B cell (primary cell): ENCODE data around the gene PTN. TPM values are rescaled to one million over a fixed set of nuclear protein-coding genes. Genes with fewer than 3 reads are reported as not detected.

ENCODE experiments used
- ATAC-seq: fragments of 200-7000 bp; cut with Tn5 transposase; one replicate; pipeline ENCODE4 v1.10.0; 2021; ENCODE audit warnings: low read depth, mild to moderate bottlenecking, moderate number of reproducible peaks, moderate library complexity
- CTCF ChIA-PET: fragments of 350-600 bp; sonication (Branson Sonifier 250); formaldehyde crosslinking; loops from one replicate; lab custom pipeline; 2021; ENCODE audit warnings: antibody characterized with exemption, inconsistent platforms; lab: Charles Lee
- POLR2A ChIA-PET: fragments of 350-600 bp; sonication (Branson Sonifier 250); formaldehyde crosslinking; loops from one replicate; lab custom pipeline; 2021; ENCODE audit warnings: antibody characterized with exemption; lab: Charles Lee
- DNase-seq: peaks from one replicate; pipeline ENCODE4 v3.0.0; 2013
- H2AFZ ChIP-seq: 2 replicates; pipeline ENCODE4 v1.6.1; 2012; ENCODE audit warnings: mild to moderate bottlenecking, low read depth, low read length; ENCODE audit not compliant: insufficient read depth, poor library complexity, severe bottlenecking
- H3K27ac ChIP-seq, 2 donors: 1 replicate in 1 of 2; 2 replicates in 1 of 2; pipeline ENCODE4 v1.5.1; 2012 to 2013; ENCODE audit warnings: low read length in 2 of 2, mild to moderate bottlenecking in 2 of 2, moderate library complexity in 1 of 2
- H3K27me3 ChIP-seq, 4 experiments: fragments of 200-600 bp in 1 of 4; sonication (generic) in 1 of 4; replicated peaks in 1 of 4; 1 replicate in 2 of 4; 2 replicates in 2 of 4; pipeline versions ENCODE4 v1.6.1 to v1.7.0; 2013 to 2016; ENCODE audit warnings: low read length in 3 of 4, mild to moderate bottlenecking in 2 of 4, mixed read lengths in 1 of 4, moderate library complexity in 1 of 4; ENCODE audit not compliant: insufficient read depth in 4 of 4, control insufficient read depth in 3 of 4; ENCODE audit errors: control extremely low read depth in 1 of 4
- H3K36me3 ChIP-seq, 2 experiments: replicated peaks in 1 of 2; 1 replicate in 1 of 2; 2 replicates in 1 of 2; pipeline versions ENCODE4 v1.6.1 to v1.7.1; 2013; ENCODE audit warnings: low read length in 1 of 2; ENCODE audit not compliant: insufficient read depth in 2 of 2, control insufficient read depth in 1 of 2; ENCODE audit errors: control extremely low read depth in 1 of 2, extremely low read depth in 1 of 2
- H3K4me1 ChIP-seq, 2 donors: fragments of 200-600 bp in 1 of 2; sonication (generic) in 1 of 2; 1 replicate in 1 of 2; 2 replicates in 1 of 2; pipeline versions ENCODE4 v1.5.1 to v1.6.1; 2013 to 2017; ENCODE audit warnings: low read length in 2 of 2; ENCODE audit not compliant: control insufficient read depth in 2 of 2, insufficient read depth in 2 of 2
- H3K4me2 ChIP-seq: replicated peaks from 2 replicates; pipeline ENCODE3; 2012; ENCODE audit warnings: mild to moderate bottlenecking, low read depth, low read length; ENCODE audit not compliant: poor library complexity, severe bottlenecking
- H3K4me3 ChIP-seq, 5 experiments: fragments of 200-600 bp in 1 of 5; sonication (generic) in 1 of 5; 1 replicate in 3 of 5; 2 replicates in 2 of 5; pipeline versions ENCODE4 v1.5.1 to v1.7.0; 2011 to 2016; ENCODE audit warnings: low read length in 4 of 5, mild to moderate bottlenecking in 4 of 5, low read depth in 2 of 5, control low read depth in 1 of 5, moderate library complexity in 1 of 5; ENCODE audit not compliant: insufficient read depth in 1 of 5; ENCODE audit errors: control extremely low read depth in 1 of 5, extremely low read depth in 1 of 5
- H3K79me2 ChIP-seq: fragments of 200-600 bp; sonication (generic); one replicate; pipeline ENCODE4 v1.6.0; 2016; ENCODE audit warnings: low read length; ENCODE audit not compliant: control insufficient read depth, insufficient read depth
- H3K9ac ChIP-seq: fragments of 200-600 bp; sonication (generic); 2 replicates; pipeline ENCODE4 v1.6.1; 2017; ENCODE audit warnings: mild to moderate bottlenecking, low read length, moderate library complexity
- H3K9me3 ChIP-seq, 3 donors: one replicate each; pipeline versions ENCODE4 v1.6.1 to v1.7.1; 2013; ENCODE audit warnings: low read length in 2 of 3; ENCODE audit not compliant: control insufficient read depth in 2 of 3, insufficient read depth in 1 of 3; ENCODE audit errors: control extremely low read depth in 1 of 3
- H4K20me1 ChIP-seq: 2 replicates; pipeline ENCODE4 v1.6.0; 2012; ENCODE audit warnings: mild to moderate bottlenecking, low read length; ENCODE audit not compliant: insufficient read depth, control insufficient read depth, poor library complexity, severe bottlenecking
- H3K27ac Mint-ChIP-seq: one replicate; pipeline ENCODE4 v1.8.0; 2021; ENCODE audit warnings: mixed read lengths
- H3K27me3 Mint-ChIP-seq: one replicate; pipeline ENCODE4 v1.8.0; 2021; ENCODE audit warnings: mixed read lengths
- H3K4me1 Mint-ChIP-seq: one replicate; pipeline ENCODE4 v1.8.0; 2021; ENCODE audit warnings: mixed read lengths
- H3K4me3 Mint-ChIP-seq: one replicate; pipeline ENCODE4 v1.8.0; 2021; ENCODE audit warnings: mixed read lengths
- H3K9me3 Mint-ChIP-seq: one replicate; pipeline ENCODE4 v1.8.0; 2022; ENCODE audit warnings: mixed read lengths; ENCODE audit not compliant: insufficient read depth
- EZH2 ChIP-seq: IDR thresholded peaks from 2 replicates; pipeline ENCODE4 v1.6.1; 2012; ENCODE audit warnings: borderline replicate concordance, low read depth, mild to moderate bottlenecking, moderate library complexity, low read length; ENCODE audit not compliant: insufficient read depth, poor library complexity, severe bottlenecking
- WGBS: methylation state at CpG from one replicate; pipeline ENCODE4 v1.1.5; 2013; ENCODE audit warnings: missing lambda C conversion rate; ENCODE audit not compliant: insufficient coverage; 5-methylcytosine and 5-hydroxymethylcytosine counted together
- intact Hi-C: fragments of 100-400 bp; cut with micrococcal nuclease; formaldehyde crosslinking; loops from one replicate; pipeline ENCODE4 v1.10.0; 2022
- polyA plus RNA-seq: library from polyadenylated mRNA; depleted of rRNA; stranded (reverse); fragments of >200 nt; gene quantifications from 2 replicates; pipeline ENCODE4 v1.2.3, GENCODE V29; 2012
- total RNA-seq, 2 donors: library from RNA; stranded (reverse); fragments of 120-200 nt in 1 of 2; gene quantifications; 1 replicate in 1 of 2; 2 replicates in 1 of 2; pipeline versions ENCODE4 v1.2.3 to v1.2.4, GENCODE V29; 2013 to 2022
- TF ChIP-seq, protein P1 (sequence below): fragments of 200-600 bp; IDR thresholded peaks from one replicate; pipeline ENCODE4 v1.8.0; 2022; ENCODE audit warnings: antibody characterized with exemption, mild to moderate bottlenecking

The PTN gene
- total and polyA plus RNA-seq, 2 donors (not counting 1 experiment from before 2014, with no cell fraction given), result not detected

DNA sequence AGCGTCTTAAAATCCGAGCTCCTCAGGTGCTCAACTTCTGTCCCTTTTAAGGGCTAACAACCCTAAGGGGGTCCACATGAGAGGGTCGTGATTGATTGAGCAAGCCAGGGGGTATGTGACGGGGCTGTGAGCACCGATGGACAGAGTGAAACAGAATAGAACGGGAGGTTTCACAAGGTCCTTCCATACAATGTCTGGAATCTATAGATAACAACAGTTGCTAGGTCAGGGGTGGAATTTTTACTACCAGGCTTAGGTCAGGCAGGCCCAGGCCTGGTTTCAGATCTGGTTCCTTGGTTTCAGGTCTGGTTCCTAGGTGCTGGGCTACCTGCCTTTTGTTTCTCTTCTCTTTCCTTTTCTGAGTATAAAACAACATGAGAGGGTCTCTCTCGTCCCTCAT, 80.9 kb downstream of the PTN start:
- ATAC-seq (no peak), DNase-seq (no peak)
- H3K27ac Mint-ChIP-seq, result no peak overlapping the region
- H3K4me1 Mint-ChIP-seq, result no peaks in the 10 kb centered on the region
- Histone ChIP-seq H4K20me1 (no peaks in the 10 kb centered on the region), H3K27me3 (no peaks in the 10 kb centered on the region), H3K9me3 (peaks cover 0 to 9% (median 0%) of the 10 kb centered on the region in 3 donors), H3K79me2 (no peaks in the 10 kb centered on the region), H3K4me1 (no peaks in the 10 kb centered on the region), H3K27ac (no peak overlapping the region), H3K4me2 (no peak overlapping the region), H3K9ac (no peak overlapping the region), H2AFZ (no peak overlapping the region), H3K36me3 (no peaks in the 10 kb centered on the region), H3K4me3 (no peak overlapping the region)
- H3K4me3 Mint-ChIP-seq, result no peak overlapping the region
- H3K27me3 Mint-ChIP-seq, result no peaks in the 10 kb centered on the region
- CTCF ChIA-PET, result no interaction called here
- no peak for TF ChIP-seq EZH2
- TF ChIP-seq, protein P1, sequence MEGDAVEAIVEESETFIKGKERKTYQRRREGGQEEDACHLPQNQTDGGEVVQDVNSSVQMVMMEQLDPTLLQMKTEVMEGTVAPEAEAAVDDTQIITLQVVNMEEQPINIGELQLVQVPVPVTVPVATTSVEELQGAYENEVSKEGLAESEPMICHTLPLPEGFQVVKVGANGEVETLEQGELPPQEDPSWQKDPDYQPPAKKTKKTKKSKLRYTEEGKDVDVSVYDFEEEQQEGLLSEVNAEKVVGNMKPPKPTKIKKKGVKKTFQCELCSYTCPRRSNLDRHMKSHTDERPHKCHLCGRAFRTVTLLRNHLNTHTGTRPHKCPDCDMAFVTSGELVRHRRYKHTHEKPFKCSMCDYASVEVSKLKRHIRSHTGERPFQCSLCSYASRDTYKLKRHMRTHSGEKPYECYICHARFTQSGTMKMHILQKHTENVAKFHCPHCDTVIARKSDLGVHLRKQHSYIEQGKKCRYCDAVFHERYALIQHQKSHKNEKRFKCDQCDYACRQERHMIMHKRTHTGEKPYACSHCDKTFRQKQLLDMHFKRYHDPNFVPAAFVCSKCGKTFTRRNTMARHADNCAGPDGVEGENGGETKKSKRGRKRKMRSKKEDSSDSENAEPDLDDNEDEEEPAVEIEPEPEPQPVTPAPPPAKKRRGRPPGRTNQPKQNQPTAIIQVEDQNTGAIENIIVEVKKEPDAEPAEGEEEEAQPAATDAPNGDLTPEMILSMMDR, result no peak
- peaks cover 3% of the 10 kb centered on the region for H3K9me3 Mint-ChIP-seq
- intact Hi-C loops, result no loop called here
- 87% methylated on average over 2 of the region's 7 CpGs for WGBS
- POLR2A ChIA-PET, result no interaction called here

DNA sequence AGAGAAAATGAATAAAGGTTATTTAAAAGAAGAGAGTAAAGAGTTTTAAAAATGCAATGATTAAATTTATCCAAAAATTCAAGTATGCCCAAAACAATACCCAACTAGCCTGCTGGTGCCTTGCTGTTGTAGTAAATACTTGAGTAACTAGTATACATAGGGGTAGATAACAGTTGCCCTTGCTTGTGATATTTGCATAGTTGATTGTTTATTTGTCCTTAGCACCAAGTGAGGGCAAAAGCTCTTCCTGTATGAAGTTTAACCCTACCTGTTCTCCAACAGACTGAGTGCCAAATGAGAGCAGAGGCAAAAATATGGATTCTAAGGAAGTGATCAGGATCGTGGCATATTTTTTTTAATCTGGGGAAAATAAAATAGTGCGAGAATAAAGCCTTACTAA, 85.0 kb downstream of the PTN start:
- Histone ChIP-seq H3K9me3 (peaks cover 0 to 5% (median 0%) of the 10 kb centered on the region in 3 donors), H3K27me3 (no peaks in the 10 kb centered on the region), H3K4me2 (no peak overlapping the region), H4K20me1 (no peaks in the 10 kb centered on the region), H3K9ac (no peak overlapping the region), H3K4me1 (no peaks in the 10 kb centered on the region), H2AFZ (no peak overlapping the region), H3K36me3 (no peaks in the 10 kb centered on the region), H3K4me3 (no peak overlapping the region), H3K79me2 (no peaks in the 10 kb centered on the region), H3K27ac (no peak overlapping the region)
- Mint-ChIP-seq H3K9me3 (peaks cover 3% of the 10 kb centered on the region), H3K4me3 (no peak overlapping the region), H3K4me1 (no peaks in the 10 kb centered on the region), H3K27me3 (no peaks in the 10 kb centered on the region), H3K27ac (no peak overlapping the region)
- intact Hi-C loops, result no loop called here
- TF ChIP-seq, protein P1, result no peak
- no peak for TF ChIP-seq EZH2
- DNase-seq (no peak), ATAC-seq (no peak)
- WGBS, result no CpG with 5 or more reads among the region's 2 CpGs
- POLR2A ChIA-PET, result no interaction called here
- CTCF ChIA-PET, result no interaction called here
